AG09319 (cell line): Measurements from ENCODE around the gene CDKN1A.

Experiments used
- DNase-seq: peaks from one replicate; pipeline ENCODE4 v3.0.0-alpha.2; 2010; ENCODE audit warnings: low read depth; ENCODE audit errors: extremely low read depth
- CTCF ChIP-seq: IDR thresholded peaks from 2 replicates; pipeline ENCODE4 v1.5.1; 2011; ENCODE audit warnings: low read depth, mild to moderate bottlenecking, inconsistent platforms, low read length, moderate library complexity

CDKN1A gene

DNA sequence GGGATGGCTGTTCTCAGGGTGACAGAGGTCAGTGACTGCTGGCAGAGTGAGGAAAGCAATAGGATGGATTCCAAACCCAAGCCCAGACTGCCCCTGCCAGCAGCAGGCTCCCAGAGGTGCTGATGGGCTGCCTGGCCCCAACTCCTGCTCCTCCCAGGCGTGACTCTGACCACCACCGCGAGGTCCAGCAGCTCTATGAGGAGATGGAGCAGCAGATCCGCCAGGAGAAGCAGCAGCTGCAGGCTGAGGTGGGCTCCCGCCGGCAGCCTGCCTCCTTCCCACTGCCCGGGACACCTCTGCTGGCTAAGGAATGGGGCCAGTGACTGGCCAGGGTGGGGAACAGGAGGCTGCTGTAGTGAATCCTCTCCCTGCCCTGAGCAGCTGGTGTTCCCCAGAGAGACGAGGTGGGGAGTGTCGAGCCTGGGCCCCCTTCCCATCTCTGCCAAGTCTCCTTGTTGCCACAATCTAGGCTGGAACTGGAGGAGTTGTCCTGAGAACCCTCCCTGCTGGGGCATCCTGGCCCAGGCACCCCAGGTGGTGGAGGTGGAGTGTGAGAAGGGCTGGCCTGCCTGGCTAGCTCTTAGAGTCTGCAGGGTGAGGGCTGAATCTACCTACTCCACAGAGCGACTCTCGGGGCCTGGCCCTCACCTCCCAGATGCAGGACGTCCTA, 39.5 kb downstream of the CDKN1A start:
- no peak for DNase-seq
- no peak for TF ChIP-seq CTCF

- DNase-seq: no peak
- no peak for TF ChIP-seq CTCF
Observed at GRCh38 chr6:36718560-36718959, 40.0 kb downstream of the CDKN1A start.

DNA sequence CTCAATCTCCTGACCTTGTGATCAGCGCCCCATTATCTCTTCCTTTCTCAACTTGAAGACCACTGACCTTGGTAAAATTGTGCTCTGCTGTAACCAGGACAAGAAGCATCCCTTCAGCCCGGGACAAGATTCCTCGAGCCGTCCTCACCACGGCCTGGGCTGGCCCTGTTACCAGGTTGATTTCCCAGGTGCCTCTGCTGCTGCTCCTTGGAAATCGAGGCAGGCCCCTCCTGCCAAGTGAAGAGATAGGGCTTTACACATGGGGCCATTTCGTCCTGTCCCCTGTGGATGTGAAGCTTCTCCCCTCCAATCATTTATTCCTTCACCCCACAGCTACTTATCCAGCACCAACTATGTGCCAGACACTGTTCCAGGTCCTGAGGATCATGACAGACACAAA, 40.6 kb downstream of the CDKN1A start:
- no peak for DNase-seq
- TF ChIP-seq CTCF: no peak

DNA sequence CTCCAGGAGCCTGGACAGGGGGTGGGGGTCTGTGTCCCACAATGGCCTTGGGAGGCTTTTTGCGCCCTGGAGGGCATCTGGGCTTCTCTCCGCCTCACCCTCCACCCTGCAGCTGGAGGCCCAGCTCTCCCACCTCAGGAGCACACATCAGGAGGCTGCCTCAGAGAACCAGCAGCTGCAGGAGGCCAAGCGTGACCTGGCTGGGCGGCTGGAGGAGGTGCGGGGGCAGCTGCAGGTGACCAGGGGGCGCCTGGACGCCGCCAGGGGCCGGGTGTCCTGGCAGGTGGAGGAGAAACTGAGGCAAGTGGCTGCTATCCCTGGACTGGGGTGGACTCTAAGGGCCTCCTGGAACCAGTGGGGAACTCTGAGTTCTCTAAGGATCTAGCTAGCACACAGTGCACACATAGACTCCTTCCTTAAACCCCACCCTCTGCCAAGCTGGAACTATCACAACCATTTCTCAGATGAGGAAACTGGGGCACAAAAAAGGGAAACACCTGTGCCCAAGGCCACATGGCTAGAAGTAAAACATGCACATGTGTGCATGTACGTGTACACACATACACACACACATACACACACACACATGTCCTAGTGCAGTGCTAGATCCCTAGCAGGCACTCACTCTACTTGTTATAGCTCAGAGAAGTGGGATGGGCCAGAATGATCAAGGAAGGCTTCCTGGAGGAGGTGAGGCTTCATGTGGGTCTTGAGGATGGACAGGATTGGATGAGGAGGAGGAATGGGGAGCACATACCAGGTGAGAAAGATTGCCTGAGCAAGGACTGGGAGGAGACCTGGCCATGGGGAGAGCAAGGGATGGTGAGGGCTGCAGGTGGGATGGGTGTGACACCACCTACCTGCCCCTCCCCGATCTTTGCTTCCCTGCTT, 42.0 kb downstream of the CDKN1A start:
- no peak for DNase-seq
- no peak for TF ChIP-seq CTCF

- no peak for DNase-seq
- no peak for TF ChIP-seq CTCF
Observed at GRCh38 chr6:36721369-36722140, 43.0 kb downstream of the CDKN1A start.

DNA sequence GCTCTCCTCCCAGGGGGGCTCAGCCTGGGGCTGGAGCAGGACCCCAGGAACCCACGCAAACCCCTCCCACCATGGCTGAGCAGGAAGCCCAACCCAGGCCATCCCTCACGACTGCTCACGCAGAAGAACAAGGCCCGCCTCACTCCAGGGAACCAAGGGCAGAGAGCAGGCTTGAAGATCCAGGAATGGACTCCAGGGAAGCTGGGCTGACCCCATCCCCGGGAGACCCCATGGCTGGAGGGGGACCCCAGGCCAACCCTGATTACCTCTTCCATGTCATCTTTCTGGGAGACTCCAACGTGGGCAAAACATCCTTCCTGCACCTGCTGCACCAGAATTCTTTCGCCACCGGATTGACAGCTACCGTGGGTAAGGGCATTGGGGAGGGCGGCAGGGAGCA, 43.9 kb downstream of the CDKN1A start:
- DNase-seq: no peak
- TF ChIP-seq CTCF: no peak
